Myocyte (in vitro differentiated cells): ENCODE measurements around the gene HINFP. TPM values are rescaled to one million over a fixed set of nuclear protein-coding genes. Genes with fewer than 3 reads are reported as not detected.
"Not testable (repeated sequence)": the region's sequence is repeated elsewhere in the genome, so short reads cannot be mapped to it uniquely, and the experiment has no call there.

Source experiments
- DNase-seq: peaks from one replicate; pipeline ENCODE4 v3.0.0-alpha.2; 2012; ENCODE audit warnings: low read depth
- total RNA-seq: library from RNA; depleted of rRNA; stranded (reverse); fragments of >200 nt; gene quantifications from 2 replicates; pipeline ENCODE4 v1.2.3, GENCODE V29; 2014

Gene HINFP
- total RNA-seq, 1 donor from 2014 or later, result 16.7 TPM

- DNase-seq, result no peak
Measured at GRCh38 chr11:119116601-119117000, 4.8 kb upstream of the HINFP start.

GRCh38 chr11:119117004-119117706 is 4.2 kb upstream of the HINFP start:
- no peak for DNase-seq

- DNase-seq, result no peak
Measured at GRCh38 chr11:119118227-119118626, 3.2 kb upstream of the HINFP start.

GRCh38 chr11:119118946-119119345 is 2.4 kb upstream of the HINFP start:
- DNase-seq, result no peak

GRCh38 chr11:119120639-119121007 is 757 bp upstream of the HINFP start:
- peak; percentile 74 for DNase-seq

- no peak for DNase-seq
Measured at GRCh38 chr11:119121811-119122124, 388 bp downstream of the HINFP start.

GRCh38 chr11:119125821-119126220 is 4.4 kb downstream of the HINFP start:
- DNase-seq, result no peak

GRCh38 chr11:119126675-119127268 is 5.4 kb downstream of the HINFP start:
- DNase-seq, result no peak

- DNase-seq, result no peak
Measured at GRCh38 chr11:119130662-119131061, 9.3 kb downstream of the HINFP start.

- no peak for DNase-seq
Measured at GRCh38 chr11:119134389-119134978, 13.1 kb downstream of the HINFP start.

- not testable (repeated sequence) for DNase-seq
Measured at GRCh38 chr11:119139276-119139675, 17.9 kb downstream of the HINFP start.

GRCh38 chr11:119144825-119145486 is 23.6 kb downstream of the HINFP start:
- peak; percentile 79 for DNase-seq

- no peak for DNase-seq
Measured at GRCh38 chr11:119145551-119145950, 24.2 kb downstream of the HINFP start.

GRCh38 chr11:119147604-119148333 is 26.4 kb downstream of the HINFP start:
- peak; percentile 18 for DNase-seq

GRCh38 chr11:119148720-119149017 is 27.3 kb downstream of the HINFP start:
- no peak for DNase-seq

GRCh38 chr11:119149018-119149785 is 27.8 kb downstream of the HINFP start, which contains the start of gene ABCG4:
TSS of gene ABCG4 (plus strand) at chr11:119149052. CDS start at chr11:119149966, 914 bp downstream.
- peak; percentile 8 for DNase-seq

- DNase-seq, result no peak
Measured at GRCh38 chr11:119149786-119150275, 28.5 kb downstream of the HINFP start.

GRCh38 chr11:119152043-119152442 is 30.7 kb downstream of the HINFP start:
- DNase-seq, result no peak

- DNase-seq, result no peak
Measured at GRCh38 chr11:119152604-119153003, 31.2 kb downstream of the HINFP start.

GRCh38 chr11:119153049-119153818 is 31.9 kb downstream of the HINFP start:
- DNase-seq, result no peak
